Brain microvascular endothelial cell (primary cell): Measurements from ENCODE around the gene HPS4.

Source experiments
- DNase-seq: peaks from one replicate; pipeline ENCODE4 v3.0.0-alpha.2; 2020
- H3K27ac ChIP-seq: fragments of 250-450 bp; sonication (Bioruptor Pico); 2 replicates; pipeline ENCODE4 v1.5.1; 2020; ENCODE audit warnings: mild to moderate bottlenecking, moderate library complexity
- H3K27me3 ChIP-seq: fragments of 250-450 bp; sonication (Bioruptor Pico); replicated peaks from 2 replicates; pipeline ENCODE4 v1.5.1; 2020; ENCODE audit warnings: mild to moderate bottlenecking
- H3K36me3 ChIP-seq: fragments of 250-450 bp; sonication (Bioruptor Pico); replicated peaks from 2 replicates; pipeline ENCODE4 v1.5.1; 2020; ENCODE audit warnings: mild to moderate bottlenecking
- H3K4me3 ChIP-seq: 2 replicates; pipeline ENCODE4 v1.5.1; 2011; ENCODE audit warnings: low read depth, mild to moderate bottlenecking, control low read depth, low read length, moderate library complexity
- in situ Hi-C: cut with HindIII; loops from 2 replicates; pipeline ENCODE4 v1.10.0; 2017; ENCODE audit warnings: low sequenced_read_pairs, low pct_ligation_motif_present
- TF ChIP-seq, protein P1 (sequence below): IDR thresholded peaks from 2 replicates; pipeline ENCODE4 v1.5.1; 2011; ENCODE audit warnings: low read depth, mild to moderate bottlenecking, moderate library complexity, low read length, control low read depth, inconsistent platforms; ENCODE audit errors: missing control alignments

The HPS4 gene

GRCh38 chr22:26435327-26436093 is 48.1 kb downstream of the HPS4 start:
- TF ChIP-seq, protein P1, sequence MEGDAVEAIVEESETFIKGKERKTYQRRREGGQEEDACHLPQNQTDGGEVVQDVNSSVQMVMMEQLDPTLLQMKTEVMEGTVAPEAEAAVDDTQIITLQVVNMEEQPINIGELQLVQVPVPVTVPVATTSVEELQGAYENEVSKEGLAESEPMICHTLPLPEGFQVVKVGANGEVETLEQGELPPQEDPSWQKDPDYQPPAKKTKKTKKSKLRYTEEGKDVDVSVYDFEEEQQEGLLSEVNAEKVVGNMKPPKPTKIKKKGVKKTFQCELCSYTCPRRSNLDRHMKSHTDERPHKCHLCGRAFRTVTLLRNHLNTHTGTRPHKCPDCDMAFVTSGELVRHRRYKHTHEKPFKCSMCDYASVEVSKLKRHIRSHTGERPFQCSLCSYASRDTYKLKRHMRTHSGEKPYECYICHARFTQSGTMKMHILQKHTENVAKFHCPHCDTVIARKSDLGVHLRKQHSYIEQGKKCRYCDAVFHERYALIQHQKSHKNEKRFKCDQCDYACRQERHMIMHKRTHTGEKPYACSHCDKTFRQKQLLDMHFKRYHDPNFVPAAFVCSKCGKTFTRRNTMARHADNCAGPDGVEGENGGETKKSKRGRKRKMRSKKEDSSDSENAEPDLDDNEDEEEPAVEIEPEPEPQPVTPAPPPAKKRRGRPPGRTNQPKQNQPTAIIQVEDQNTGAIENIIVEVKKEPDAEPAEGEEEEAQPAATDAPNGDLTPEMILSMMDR = no peak
- no peaks in the 10 kb centered on the region for H3K36me3 ChIP-seq
- no peaks in the 10 kb centered on the region for H3K27me3 ChIP-seq
- in situ Hi-C loops = no loop called here
- no peak for DNase-seq
- no peak overlapping the region for H3K4me3 ChIP-seq
- H3K27ac ChIP-seq = no peak overlapping the region

- DNase-seq = no peak
- Histone ChIP-seq H3K27ac (no peak overlapping the region), H3K4me3 (no peak overlapping the region), H3K27me3 (no peaks in the 10 kb centered on the region), H3K36me3 (no peaks in the 10 kb centered on the region)
- TF ChIP-seq, protein P1 = no peak
- in situ Hi-C loops = no loop called here
These were observed 49.8 kb downstream of the HPS4 start for GRCh38 chr22:26433805-26434204.

DNA sequence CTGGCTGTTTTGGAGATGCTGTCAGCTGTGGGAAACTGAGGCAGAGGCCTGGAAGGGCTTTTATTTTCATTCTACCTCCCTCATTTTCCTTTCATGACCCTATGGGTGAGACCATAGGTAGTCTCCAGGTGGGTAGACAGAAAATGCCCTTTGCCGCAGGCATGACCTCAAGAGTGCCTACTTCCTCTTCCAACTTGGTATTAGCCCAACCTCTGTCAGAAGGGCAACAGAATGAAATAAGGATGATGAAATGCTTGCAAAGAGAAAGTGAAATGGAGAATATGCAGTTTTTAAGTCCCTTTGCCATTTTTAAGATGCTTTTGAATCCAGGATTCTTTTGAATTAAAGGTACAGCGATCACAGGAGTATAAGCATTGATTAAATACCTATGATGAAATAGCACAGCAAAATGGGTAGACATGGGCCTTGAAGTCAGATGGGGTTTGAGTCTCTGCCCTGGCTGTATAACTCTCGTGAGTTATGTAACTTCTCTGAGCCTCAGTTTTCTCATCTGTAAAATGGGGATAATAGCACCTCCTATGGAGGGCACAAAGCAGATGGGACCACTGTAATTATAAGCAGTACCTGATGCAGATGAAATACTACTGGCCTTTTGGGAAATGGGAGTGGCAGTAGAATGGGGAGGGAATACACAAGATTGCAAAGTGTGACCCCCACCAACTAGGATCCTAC is 50.8 kb downstream of the HPS4 start:
- DNase-seq = no peak

GRCh38 chr22:26431261-26431995 is 52.2 kb downstream of the HPS4 start:
- in situ Hi-C loops = no loop called here
- H3K27ac ChIP-seq = no peak overlapping the region
- DNase-seq = no peak
- H3K4me3 ChIP-seq = no peak overlapping the region
- TF ChIP-seq, protein P1 = no peak
- no peaks in the 10 kb centered on the region for H3K27me3 ChIP-seq
- no peaks in the 10 kb centered on the region for H3K36me3 ChIP-seq

More for the DNA sequence above, 50.8 kb downstream of the HPS4 start:
- Histone ChIP-seq H3K36me3 (no peaks in the 10 kb centered on the region), H3K27ac (no peak overlapping the region), H3K27me3 (no peaks in the 10 kb centered on the region), H3K4me3 (no peak overlapping the region)
- TF ChIP-seq, protein P1 = no peak
- in situ Hi-C loops = no loop called here

- TF ChIP-seq, protein P1 = no peak
- no peak overlapping the region for H3K4me3 ChIP-seq
- DNase-seq = no peak
- in situ Hi-C loops = no loop called here
- no peaks in the 10 kb centered on the region for H3K36me3 ChIP-seq
- no peak overlapping the region for H3K27ac ChIP-seq
- H3K27me3 ChIP-seq = no peaks in the 10 kb centered on the region
These were observed 53.0 kb downstream of the HPS4 start for GRCh38 chr22:26430600-26430999.
